Esophagus (tissue), 2 donors: ENCODE measurements around the gene NR2C2AP. TPM values are rescaled to one million over a fixed set of nuclear protein-coding genes. Genes with fewer than 3 reads are reported as not detected.

ENCODE experiments used
- H3K27ac ChIP-seq, 2 donors: one replicate each; pipeline ENCODE4 v1.5.1; 2013; ENCODE audit warnings: low read depth in 2 of 2, mild to moderate bottlenecking in 2 of 2, inconsistent platforms in 1 of 2, low read length in 1 of 2, moderate library complexity in 1 of 2
- H3K27me3 ChIP-seq, 2 donors: one replicate each; pipeline ENCODE4 v1.6.1; 2013; ENCODE audit warnings: low read length in 2 of 2, control low read depth in 1 of 2, mild to moderate bottlenecking in 1 of 2; ENCODE audit not compliant: insufficient read depth in 2 of 2, control insufficient read depth in 1 of 2
- H3K36me3 ChIP-seq, 2 donors: one replicate each; pipeline ENCODE4 v1.6.1; 2013; ENCODE audit warnings: low read length in 1 of 2; ENCODE audit not compliant: control insufficient read depth in 2 of 2, insufficient read depth in 2 of 2
- H3K4me1 ChIP-seq, 2 donors: one replicate each; pipeline ENCODE4 v1.6.1; 2013; ENCODE audit warnings: low read length in 1 of 2; ENCODE audit not compliant: control insufficient read depth in 2 of 2, insufficient read depth in 2 of 2
- H3K4me3 ChIP-seq, 2 donors: one replicate each; pipeline ENCODE4 v1.5.1; 2013; ENCODE audit warnings: low read length in 2 of 2, mild to moderate bottlenecking in 2 of 2, low read depth in 1 of 2, moderate library complexity in 1 of 2
- H3K9me3 ChIP-seq, 2 donors: one replicate each; pipeline ENCODE4 v1.6.1; 2013; ENCODE audit warnings: mild to moderate bottlenecking in 2 of 2, low read depth in 1 of 2, low read length in 1 of 2, moderate library complexity in 1 of 2; ENCODE audit not compliant: control insufficient read depth in 2 of 2, insufficient read depth in 1 of 2
- WGBS, 2 donors: extraction: QIAGEN DNeasy Blood & Tissue Kit; methylation state at CpG; one replicate each; pipeline ENCODE4 v1.1.7; 2013; 5-methylcytosine and 5-hydroxymethylcytosine counted together
- polyA plus RNA-seq, 2 donors: library from polyadenylated mRNA; stranded (reverse); fragments of 200-250 nt; gene quantifications; one replicate each; pipeline ENCODE4 v1.2.3, GENCODE V29; 2013
- donor health status: healthy with polysubstance abuse.
- donor health status: Bipolar disorder and iron deficiency.

Gene NR2C2AP
- polyA plus RNA-seq, 2 donors, result 20.1 to 21.9 TPM

GRCh38 chr19:19155495-19156219, 47.6 kb downstream of the NR2C2AP start:
- H3K27ac ChIP-seq, result no peak overlapping the region
- H3K36me3 ChIP-seq, result no peaks in the 10 kb centered on the region
- H3K9me3 ChIP-seq, result no peaks in the 10 kb centered on the region
- no peaks in the 10 kb centered on the region for H3K27me3 ChIP-seq
- H3K4me1 ChIP-seq, result no peaks in the 10 kb centered on the region
- no peak overlapping the region for H3K4me3 ChIP-seq
- WGBS, 2 donors, result 88 to 89% methylated on average over 10 of the region's 10 CpGs

GRCh38 chr19:19154768-19155494, 48.3 kb downstream of the NR2C2AP start:
- H3K27ac ChIP-seq, result no peak overlapping the region
- no peaks in the 10 kb centered on the region for H3K9me3 ChIP-seq
- H3K4me1 ChIP-seq, result no peaks in the 10 kb centered on the region
- no peaks in the 10 kb centered on the region for H3K27me3 ChIP-seq
- H3K36me3 ChIP-seq, result no peaks in the 10 kb centered on the region
- WGBS, 2 donors, result 91 to 97% methylated on average over 6 of the region's 6 CpGs
- H3K4me3 ChIP-seq, result no peak overlapping the region

GRCh38 chr19:19152668-19153384, 50.4 kb downstream of the NR2C2AP start:
- Histone ChIP-seq H3K9me3 (no peaks in the 10 kb centered on the region), H3K27me3 (no peaks in the 10 kb centered on the region), H3K4me3 (no peak overlapping the region), H3K36me3 (peaks cover under 1 to 4% of the 10 kb centered on the region in 2 donors), H3K4me1 (no peaks in the 10 kb centered on the region), H3K27ac (no peak overlapping the region)
- 79 to 80% methylated on average over 13 of the region's 13 CpGs for WGBS, 2 donors

GRCh38 chr19:19151418-19151817, 51.8 kb downstream of the NR2C2AP start:
- Histone ChIP-seq H3K27ac (no peak overlapping the region), H3K36me3 (peaks cover 4 to 10% of the 10 kb centered on the region in 2 donors), H3K27me3 (no peaks in the 10 kb centered on the region), H3K9me3 (no peaks in the 10 kb centered on the region), H3K4me1 (no peaks in the 10 kb centered on the region), H3K4me3 (no peak overlapping the region)
- 77 to 81% methylated on average over 11 of the region's 11 CpGs for WGBS, 2 donors

Other genes with a start within 250 kb of the NR2C2AP start
- 10 to 100 TPM; 22.8 to 46.7 TPM for gene SUGP2, start 169.9 kb downstream of the NR2C2AP start, polyA plus RNA-seq
- 10 to 100 TPM; 18.2 to 22.1 TPM for gene ARMC6, start 169.8 kb downstream of the NR2C2AP start, polyA plus RNA-seq
- gene SLC25A42, start 139.4 kb downstream of the NR2C2AP start, polyA plus RNA-seq, result 1 to 10 TPM; 4.1 to 4.2 TPM
- 10 to 100 TPM; 17.6 to 19.1 TPM for gene TMEM161A, start 64.9 kb downstream of the NR2C2AP start, polyA plus RNA-seq
- gene MEF2B, start 33.2 kb downstream of the NR2C2AP start, polyA plus RNA-seq, result under 1 TPM; 0.31 to 0.63 TPM
- 10 to 100 TPM; 18.3 to 22.8 TPM for gene BORCS8, start 11.3 kb downstream of the NR2C2AP start, polyA plus RNA-seq
- gene RFXANK, start 11.2 kb downstream of the NR2C2AP start, polyA plus RNA-seq, result 10 to 100 TPM; 73.6 to 94.1 TPM
- gene NCAN, start 8.5 kb upstream of the NR2C2AP start, polyA plus RNA-seq, result under 1 TPM; 0.01 to 0.02 TPM
- gene TM6SF2, start 69.9 kb upstream of the NR2C2AP start, polyA plus RNA-seq, result under 1 TPM; 0.04 to 0.20 TPM
- 10 to 100 TPM; 27.8 to 42.6 TPM for gene SUGP1, start 117.1 kb upstream of the NR2C2AP start, polyA plus RNA-seq
- 10 to 100 TPM; 19.6 to 35.6 TPM for gene MAU2, start 117.4 kb upstream of the NR2C2AP start, polyA plus RNA-seq
- gene GATAD2A, start 202.3 kb upstream of the NR2C2AP start, polyA plus RNA-seq, result 10 to 100 TPM; 13.9 to 21.0 TPM